ENCODE data around the gene PCYT1A. TPM values are rescaled to one million over a fixed set of nuclear protein-coding genes. Genes with fewer than 3 reads are reported as not detected.

Gene PCYT1A
- total and polyA plus RNA-seq, 2 of the 13 experiments (the other 11 are each of a cell fraction or from before 2014, with no cell fraction given): 26.4 to 45.3 TPM

DNA sequence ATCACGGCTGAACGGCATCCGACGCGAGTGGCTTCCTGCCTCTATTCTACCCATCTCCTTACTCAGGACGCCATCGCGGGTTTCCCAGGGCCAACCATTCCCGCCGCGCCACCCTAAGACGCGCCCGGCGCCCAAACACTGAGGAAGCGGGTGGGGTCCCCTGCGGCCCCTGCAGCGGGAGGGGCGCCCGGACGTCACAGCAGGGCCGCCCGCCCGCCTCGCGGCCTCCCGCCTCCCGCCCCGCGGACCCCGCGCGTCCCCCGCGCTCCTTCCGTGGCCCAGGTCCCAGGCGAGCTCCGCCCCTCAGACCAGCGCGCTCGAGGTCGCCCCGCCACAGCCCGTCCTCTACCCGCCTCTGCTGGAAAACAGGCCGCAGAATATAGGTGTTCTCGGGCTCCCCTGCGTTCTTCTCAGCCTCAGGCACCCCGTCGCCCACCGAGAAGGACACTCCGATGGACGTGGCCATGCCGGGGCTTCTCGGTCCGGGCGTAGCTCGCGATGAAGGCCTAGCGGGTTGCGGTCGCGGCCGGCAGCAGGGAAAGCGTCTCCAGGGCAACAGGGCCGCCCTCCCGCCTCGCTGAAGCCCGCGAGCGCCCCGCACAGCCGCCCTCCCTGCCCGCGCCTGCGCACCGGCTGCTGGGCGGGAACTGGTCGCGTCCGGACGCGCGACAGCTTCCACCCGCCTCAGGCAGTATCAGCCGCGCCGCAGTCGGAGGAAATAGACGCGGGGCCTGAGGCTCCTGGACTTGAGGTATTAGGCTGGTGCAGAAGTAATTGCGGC, 30.4 kb upstream of the PCYT1A start, which contains the start of gene DYNLT2B (continued):
- TF ChIP-seq MEIS1 (CRISPR knock-in tag; IDR thresholded peaks at IDR 0.05; ENCODE audit: borderline replicate concordance) (no peak), ETV6 (CRISPR knock-in tag; conservative IDR thresholded peaks at IDR 0.05) (no peak), ZNF619 (CRISPR knock-in tag; IDR thresholded peaks at IDR 0.05) (no peak), ZNF644 (CRISPR knock-in tag; IDR thresholded peaks at IDR 0.05; ENCODE audit: low read depth) (no peak), FOXM1 (CRISPR knock-in tag; IDR thresholded peaks at IDR 0.05) (no peak), ZNF775 (CRISPR knock-in tag; IDR thresholded peaks at IDR 0.05; ENCODE audit: borderline replicate concordance) (no peak), ZNF335 (CRISPR knock-in tag; IDR thresholded peaks at IDR 0.05) (0 out of 2 replicates have a peak, but pooled peaks have one; percentile 26), ZNF296 (CRISPR knock-in tag; conservative IDR thresholded peaks at IDR 0.05) (0 out of 2 replicates have a peak, but pooled peaks have one; percentile 25), RFXAP (CRISPR knock-in tag; IDR thresholded peaks at IDR 0.05; ENCODE audit: borderline replicate concordance) (no peak), PHB2 (IDR thresholded peaks at IDR 0.05; ENCODE audit: partially characterized antibody) (no peak), WIZ (CRISPR knock-in tag; IDR thresholded peaks at IDR 0.05) (peak; percentile 83; the same call in 1 of the 2 replicates), ZNF256 (CRISPR knock-in tag; conservative IDR thresholded peaks at IDR 0.05) (no peak), ZFP36L1 (CRISPR knock-in tag; IDR thresholded peaks at IDR 0.05) (peak; percentile 59; the same call in 1 of the 2 replicates), ZNF614 (CRISPR knock-in tag; IDR thresholded peaks at IDR 0.05; ENCODE audit: borderline replicate concordance) (peak; percentile 41; the same call in 1 of the 2 replicates)
- TF ChIP-seq, protein P1, sequence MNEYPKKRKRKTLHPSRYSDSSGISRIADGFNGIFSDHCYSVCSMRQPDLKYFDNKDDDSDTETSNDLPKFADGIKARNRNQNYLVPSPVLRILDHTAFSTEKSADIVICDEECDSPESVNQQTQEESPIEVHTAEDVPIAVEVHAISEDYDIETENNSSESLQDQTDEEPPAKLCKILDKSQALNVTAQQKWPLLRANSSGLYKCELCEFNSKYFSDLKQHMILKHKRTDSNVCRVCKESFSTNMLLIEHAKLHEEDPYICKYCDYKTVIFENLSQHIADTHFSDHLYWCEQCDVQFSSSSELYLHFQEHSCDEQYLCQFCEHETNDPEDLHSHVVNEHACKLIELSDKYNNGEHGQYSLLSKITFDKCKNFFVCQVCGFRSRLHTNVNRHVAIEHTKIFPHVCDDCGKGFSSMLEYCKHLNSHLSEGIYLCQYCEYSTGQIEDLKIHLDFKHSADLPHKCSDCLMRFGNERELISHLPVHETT (CRISPR knock-in tag; conservative IDR thresholded peaks at IDR 0.05): peak; percentile 30
- TF ChIP-seq, protein P2, sequence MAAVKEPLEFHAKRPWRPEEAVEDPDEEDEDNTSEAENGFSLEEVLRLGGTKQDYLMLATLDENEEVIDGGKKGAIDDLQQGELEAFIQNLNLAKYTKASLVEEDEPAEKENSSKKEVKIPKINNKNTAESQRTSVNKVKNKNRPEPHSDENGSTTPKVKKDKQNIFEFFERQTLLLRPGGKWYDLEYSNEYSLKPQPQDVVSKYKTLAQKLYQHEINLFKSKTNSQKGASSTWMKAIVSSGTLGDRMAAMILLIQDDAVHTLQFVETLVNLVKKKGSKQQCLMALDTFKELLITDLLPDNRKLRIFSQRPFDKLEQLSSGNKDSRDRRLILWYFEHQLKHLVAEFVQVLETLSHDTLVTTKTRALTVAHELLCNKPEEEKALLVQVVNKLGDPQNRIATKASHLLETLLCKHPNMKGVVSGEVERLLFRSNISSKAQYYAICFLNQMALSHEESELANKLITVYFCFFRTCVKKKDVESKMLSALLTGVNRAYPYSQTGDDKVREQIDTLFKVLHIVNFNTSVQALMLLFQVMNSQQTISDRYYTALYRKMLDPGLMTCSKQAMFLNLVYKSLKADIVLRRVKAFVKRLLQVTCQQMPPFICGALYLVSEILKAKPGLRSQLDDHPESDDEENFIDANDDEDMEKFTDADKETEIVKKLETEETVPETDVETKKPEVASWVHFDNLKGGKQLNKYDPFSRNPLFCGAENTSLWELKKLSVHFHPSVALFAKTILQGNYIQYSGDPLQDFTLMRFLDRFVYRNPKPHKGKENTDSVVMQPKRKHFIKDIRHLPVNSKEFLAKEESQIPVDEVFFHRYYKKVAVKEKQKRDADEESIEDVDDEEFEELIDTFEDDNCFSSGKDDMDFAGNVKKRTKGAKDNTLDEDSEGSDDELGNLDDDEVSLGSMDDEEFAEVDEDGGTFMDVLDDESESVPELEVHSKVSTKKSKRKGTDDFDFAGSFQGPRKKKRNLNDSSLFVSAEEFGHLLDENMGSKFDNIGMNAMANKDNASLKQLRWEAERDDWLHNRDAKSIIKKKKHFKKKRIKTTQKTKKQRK (IDR thresholded peaks at IDR 0.05; ENCODE audit: low read length): no peak
- TF ChIP-seq, protein P3, sequence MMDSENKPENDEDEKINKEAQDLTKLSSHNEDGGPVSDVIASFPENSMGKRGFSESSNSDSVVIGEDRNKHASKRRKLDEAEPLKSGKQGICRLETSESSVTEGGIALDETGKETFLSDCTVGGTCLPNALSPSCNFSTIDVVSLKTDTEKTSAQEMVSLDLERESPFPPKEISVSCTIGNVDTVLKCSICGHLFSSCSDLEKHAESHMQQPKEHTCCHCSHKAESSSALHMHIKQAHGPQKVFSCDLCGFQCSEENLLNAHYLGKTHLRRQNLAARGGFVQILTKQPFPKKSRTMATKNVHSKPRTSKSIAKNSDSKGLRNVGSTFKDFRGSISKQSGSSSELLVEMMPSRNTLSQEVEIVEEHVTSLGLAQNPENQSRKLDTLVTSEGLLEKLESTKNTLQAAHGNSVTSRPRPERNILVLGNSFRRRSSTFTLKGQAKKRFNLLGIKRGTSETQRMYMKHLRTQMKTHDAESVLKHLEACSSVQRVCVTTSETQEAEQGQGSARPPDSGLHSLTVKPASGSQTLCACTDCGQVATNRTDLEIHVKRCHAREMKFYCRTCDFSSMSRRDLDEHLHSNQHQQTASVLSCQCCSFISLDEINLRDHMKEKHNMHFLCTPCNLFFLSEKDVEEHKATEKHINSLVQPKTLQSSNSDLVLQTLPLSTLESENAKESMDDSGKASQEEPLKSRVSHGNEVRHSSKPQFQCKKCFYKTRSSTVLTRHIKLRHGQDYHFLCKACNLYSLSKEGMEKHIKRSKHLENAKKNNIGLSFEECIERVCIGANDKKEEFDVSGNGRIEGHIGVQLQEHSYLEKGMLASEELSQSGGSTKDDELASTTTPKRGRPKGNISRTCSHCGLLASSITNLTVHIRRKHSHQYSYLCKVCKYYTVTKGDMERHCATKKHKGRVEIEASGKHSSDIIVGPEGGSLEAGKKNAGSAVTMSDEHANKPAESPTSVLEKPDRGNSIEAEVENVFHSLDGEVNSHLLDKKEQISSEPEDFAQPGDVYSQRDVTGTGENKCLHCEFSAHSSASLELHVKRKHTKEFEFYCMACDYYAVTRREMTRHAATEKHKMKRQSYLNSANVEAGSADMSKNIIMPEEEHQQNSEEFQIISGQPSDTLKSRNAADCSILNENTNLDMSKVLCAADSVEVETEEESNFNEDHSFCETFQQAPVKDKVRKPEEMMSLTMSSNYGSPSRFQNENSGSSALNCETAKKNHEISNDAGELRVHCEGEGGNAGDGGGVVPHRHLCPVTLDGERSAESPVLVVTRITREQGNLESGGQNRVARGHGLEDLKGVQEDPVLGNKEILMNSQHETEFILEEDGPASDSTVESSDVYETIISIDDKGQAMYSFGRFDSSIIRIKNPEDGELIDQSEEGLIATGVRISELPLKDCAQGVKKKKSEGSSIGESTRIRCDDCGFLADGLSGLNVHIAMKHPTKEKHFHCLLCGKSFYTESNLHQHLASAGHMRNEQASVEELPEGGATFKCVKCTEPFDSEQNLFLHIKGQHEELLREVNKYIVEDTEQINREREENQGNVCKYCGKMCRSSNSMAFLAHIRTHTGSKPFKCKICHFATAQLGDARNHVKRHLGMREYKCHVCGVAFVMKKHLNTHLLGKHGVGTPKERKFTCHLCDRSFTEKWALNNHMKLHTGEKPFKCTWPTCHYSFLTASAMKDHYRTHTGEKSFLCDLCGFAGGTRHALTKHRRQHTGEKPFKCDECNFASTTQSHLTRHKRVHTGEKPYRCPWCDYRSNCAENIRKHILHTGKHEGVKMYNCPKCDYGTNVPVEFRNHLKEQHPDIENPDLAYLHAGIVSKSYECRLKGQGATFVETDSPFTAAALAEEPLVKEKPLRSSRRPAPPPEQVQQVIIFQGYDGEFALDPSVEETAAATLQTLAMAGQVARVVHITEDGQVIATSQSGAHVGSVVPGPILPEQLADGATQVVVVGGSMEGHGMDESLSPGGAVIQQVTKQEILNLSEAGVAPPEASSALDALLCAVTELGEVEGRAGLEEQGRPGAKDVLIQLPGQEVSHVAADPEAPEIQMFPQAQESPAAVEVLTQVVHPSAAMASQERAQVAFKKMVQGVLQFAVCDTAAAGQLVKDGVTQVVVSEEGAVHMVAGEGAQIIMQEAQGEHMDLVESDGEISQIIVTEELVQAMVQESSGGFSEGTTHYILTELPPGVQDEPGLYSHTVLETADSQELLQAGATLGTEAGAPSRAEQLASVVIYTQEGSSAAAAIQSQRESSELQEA (CRISPR knock-in tag; IDR thresholded peaks at IDR 0.05; ENCODE audit: not compliant biosample characterization): peak; percentile 59
